ENCODE measurements around the gene TUBA3E.
"Not testable (repeated sequence)": the region's sequence is repeated elsewhere in the genome, so short reads cannot be mapped to it uniquely, and the experiment has no call there.

TUBA3E gene

GRCh38 chr2:130198343-130198742 lies at the start of gene TUBA3E:
Gene TUBA3E (minus strand): TSS chr2:130198439. CDS start chr2:130198360, 79 bp downstream.
- in situ Hi-C loops (cut with MboI; ENCODE audit: low sequenced_read_pairs): no loop called here

- in situ Hi-C loops (cut with MboI; ENCODE audit: low sequenced_read_pairs): no loop called here
Measured at GRCh38 chr2:130246430-130246829, 48.2 kb upstream of the TUBA3E start.

DNA sequence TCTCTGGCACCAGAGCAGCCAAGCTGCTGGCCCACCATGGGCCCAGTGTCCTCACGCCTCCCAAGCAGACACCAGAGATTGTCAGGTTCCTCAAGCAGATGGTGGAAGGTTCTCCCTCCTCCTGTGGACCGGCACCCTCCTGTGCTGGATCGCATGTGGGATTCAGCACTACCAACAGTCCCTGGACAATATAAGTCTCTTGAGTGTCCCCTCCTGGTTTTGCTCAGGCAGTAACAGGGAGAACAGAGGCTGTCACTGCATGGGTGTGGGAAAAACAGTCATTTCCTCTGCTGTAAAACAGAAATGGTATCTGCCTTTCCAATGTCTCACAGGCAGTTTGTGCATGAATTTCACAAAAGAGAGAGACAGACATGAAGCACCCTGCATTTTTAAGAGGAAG lies 47.7 kb upstream of the TUBA3E start:
- in situ Hi-C loops (cut with MboI; ENCODE audit: low sequenced_read_pairs): no loop called here

DNA sequence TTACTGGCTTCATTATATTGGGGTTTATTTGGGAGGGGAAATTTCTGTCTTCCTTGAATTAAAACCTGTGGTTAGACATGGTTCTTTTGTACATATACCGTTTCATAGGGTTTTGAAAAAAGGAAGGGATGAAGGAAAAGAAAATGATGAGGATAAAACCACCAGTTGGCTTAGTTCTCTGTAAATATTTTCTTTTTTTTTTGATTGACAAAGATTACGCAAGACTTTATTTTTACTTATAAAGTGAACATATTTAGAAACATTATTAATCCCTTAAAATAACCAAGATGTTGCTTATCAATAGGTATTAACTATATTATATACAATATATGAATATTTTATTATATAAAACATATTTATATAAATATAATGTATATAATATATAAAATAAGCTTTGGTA lies 45.1 kb upstream of the TUBA3E start:
- in situ Hi-C loops (cut with MboI; ENCODE audit: low sequenced_read_pairs): no loop called here

GRCh38 chr2:130241041-130241707 lies 42.9 kb upstream of the TUBA3E start:
- in situ Hi-C loops (cut with MboI; ENCODE audit: low sequenced_read_pairs): no loop called here

DNA sequence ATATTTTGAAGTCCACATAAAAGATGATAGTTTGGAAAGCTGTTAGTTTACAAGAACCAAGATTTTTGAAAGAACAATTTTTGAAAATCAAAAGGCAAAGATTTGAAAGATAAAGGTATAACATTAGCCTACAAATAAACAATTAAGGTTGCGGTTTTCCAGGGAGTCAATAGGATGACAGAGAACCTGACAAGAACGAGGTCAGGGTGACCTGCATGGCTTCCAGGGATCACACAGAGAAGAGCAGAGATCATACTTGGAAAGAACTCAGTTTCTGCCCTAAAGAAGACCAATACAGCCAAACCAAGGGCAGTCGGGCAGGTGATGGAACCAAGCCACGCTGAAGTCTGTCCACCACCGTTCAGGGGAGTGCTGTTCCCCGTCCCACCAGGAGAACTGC lies 41.3 kb upstream of the TUBA3E start:
- in situ Hi-C loops (cut with MboI; ENCODE audit: low sequenced_read_pairs): not testable (repeated sequence)

DNA sequence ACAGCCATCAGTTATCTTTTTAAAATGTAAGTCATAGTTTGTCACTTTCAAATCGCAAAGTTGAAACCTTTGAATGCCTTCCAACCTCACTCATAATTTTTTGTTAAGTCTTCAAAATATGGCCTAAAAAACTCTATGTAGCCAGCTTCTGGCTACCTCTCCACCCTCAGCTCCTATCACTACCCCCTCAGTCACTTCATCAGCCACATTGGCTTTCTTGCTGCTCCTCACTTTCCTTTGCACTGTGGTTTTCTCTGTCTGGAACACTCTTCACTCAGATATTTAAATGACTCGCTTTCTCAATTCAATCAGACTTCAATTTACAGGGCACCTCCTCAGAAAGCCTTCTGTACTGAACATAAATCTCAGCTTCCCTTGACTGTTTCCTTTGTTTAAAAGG lies 34.8 kb upstream of the TUBA3E start:
- in situ Hi-C loops (cut with MboI; ENCODE audit: low sequenced_read_pairs): not testable (repeated sequence)

- in situ Hi-C loops (cut with MboI; ENCODE audit: low sequenced_read_pairs): no loop called here
Measured at GRCh38 chr2:130231656-130232055, 33.4 kb upstream of the TUBA3E start.

- in situ Hi-C loops (cut with MboI; ENCODE audit: low sequenced_read_pairs): not testable (repeated sequence)
Measured at GRCh38 chr2:130230907-130231306, 32.7 kb upstream of the TUBA3E start.

- in situ Hi-C loops (cut with MboI; ENCODE audit: low sequenced_read_pairs): not testable (repeated sequence)
Measured at GRCh38 chr2:130230376-130230775, 32.1 kb upstream of the TUBA3E start.

- in situ Hi-C loops (cut with MboI; ENCODE audit: low sequenced_read_pairs): not testable (repeated sequence)
Measured at GRCh38 chr2:130229161-130229510, 30.9 kb upstream of the TUBA3E start.

- in situ Hi-C loops (cut with MboI; ENCODE audit: low sequenced_read_pairs): not testable (repeated sequence)
Measured at GRCh38 chr2:130228467-130229160, 30.4 kb upstream of the TUBA3E start.

DNA sequence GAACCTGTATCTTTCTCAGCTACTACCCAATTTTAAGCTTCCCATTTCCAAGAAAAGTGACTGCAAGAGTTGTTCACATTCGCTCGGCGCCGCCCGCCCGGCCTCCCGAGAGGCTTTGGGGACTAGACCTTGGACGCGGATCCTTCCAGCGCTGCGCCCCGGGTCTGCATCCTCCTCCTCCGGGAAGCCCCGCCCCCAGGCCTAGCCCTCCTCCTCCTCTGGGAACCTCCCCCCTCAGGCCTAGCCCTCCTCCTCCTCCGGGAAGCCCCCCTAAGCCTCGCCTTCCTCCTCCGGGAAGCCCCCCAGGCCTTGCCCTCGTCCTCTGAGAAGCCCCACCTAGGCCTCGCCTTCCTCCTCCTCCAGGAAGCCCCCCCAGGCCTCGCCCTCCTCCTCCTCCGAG lies 29.8 kb upstream of the TUBA3E start:
- in situ Hi-C loops (cut with MboI; ENCODE audit: low sequenced_read_pairs): not testable (repeated sequence)

- in situ Hi-C loops (cut with MboI; ENCODE audit: low sequenced_read_pairs): not testable (repeated sequence)
Measured at GRCh38 chr2:130222523-130222922, 24.3 kb upstream of the TUBA3E start.

GRCh38 chr2:130220505-130220904 lies 22.3 kb upstream of the TUBA3E start:
- in situ Hi-C loops (cut with MboI; ENCODE audit: low sequenced_read_pairs): not testable (repeated sequence)

DNA sequence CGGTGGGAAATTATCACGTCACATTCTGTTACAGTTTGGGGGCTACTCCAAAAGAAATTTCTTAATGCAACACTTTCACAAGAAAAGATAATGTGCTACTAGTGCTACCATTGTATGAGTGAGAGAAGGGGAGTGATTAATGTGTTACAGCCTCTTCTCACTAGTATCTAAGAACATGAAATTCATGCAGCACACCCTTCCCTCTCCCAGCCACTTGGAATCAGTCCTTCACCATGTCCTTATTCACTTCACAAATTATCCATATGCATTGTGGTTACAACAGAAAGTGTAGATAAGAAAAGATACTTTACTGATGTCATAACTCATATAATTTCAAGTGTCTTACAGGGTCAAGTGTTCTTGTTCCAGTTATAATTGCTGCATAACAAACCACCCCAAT lies 20.9 kb upstream of the TUBA3E start:
- in situ Hi-C loops (cut with MboI; ENCODE audit: low sequenced_read_pairs): not testable (repeated sequence)

- in situ Hi-C loops (cut with MboI; ENCODE audit: low sequenced_read_pairs): not testable (repeated sequence)
Measured at GRCh38 chr2:130207051-130207450, 8.8 kb upstream of the TUBA3E start.

- in situ Hi-C loops (cut with MboI; ENCODE audit: low sequenced_read_pairs): not testable (repeated sequence)
Measured at GRCh38 chr2:130203150-130203549, 4.9 kb upstream of the TUBA3E start.

DNA sequence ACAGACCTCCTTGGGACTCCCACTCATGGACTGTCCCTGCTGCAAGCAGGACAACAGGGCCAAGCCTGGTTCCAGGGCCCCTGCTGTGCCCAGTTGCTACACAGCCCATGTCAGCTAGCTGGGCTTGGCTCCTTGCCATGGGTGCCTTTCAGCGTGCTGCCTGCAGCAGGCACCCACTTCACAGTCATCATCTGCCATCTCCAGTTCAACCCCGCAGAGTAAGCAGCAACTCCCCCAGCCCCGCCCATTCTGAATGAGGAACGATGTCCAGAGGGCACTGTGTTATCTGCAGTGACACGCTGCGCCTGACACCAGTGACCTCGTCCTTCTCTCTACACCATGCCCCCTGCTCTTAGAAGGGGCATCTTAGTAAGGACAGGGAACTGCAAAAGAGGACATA lies 4.3 kb upstream of the TUBA3E start:
- in situ Hi-C loops (cut with MboI; ENCODE audit: low sequenced_read_pairs): not testable (repeated sequence)

DNA sequence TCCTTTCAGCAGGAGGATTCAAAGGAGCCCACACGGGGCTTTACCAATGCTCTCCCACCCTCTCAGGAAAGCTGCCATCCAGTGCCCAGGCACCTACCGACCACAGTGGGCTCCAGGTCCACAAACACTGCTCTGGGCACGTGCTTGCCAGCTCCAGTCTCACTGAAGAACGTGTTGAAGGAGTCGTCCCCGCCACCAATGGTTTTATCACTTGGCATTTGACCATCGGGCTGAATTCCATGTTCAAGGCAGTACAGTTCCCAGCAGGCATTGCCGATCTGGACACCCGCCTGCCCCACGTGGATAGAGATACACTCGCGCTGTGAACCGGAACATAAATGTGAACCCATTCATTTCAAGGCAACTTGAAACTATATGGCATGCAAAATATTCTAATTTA lies 2.2 kb downstream of the TUBA3E start:
- in situ Hi-C loops (cut with MboI; ENCODE audit: low sequenced_read_pairs): not testable (repeated sequence)

- in situ Hi-C loops (cut with MboI; ENCODE audit: low sequenced_read_pairs): not testable (repeated sequence)
Measured at GRCh38 chr2:130195089-130195635, 3.1 kb downstream of the TUBA3E start.

DNA sequence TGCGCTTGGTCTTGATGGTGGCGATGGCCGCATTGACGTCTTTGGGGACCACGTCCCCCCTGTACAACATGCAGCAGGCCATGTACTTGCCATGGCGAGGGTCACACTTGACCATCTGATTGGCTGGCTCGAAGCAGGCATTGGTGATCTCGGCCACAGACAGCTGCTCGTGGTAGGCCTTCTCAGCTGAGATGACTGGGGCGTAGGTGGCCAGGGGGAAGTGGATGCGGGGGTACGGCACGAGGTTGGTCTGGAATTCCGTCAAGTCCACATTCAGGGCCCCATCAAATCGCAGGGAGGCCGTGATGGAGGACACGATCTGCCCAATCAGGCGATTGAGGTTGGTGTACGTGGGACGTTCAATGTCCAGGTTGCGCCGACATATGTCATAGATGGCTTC lies 4.4 kb downstream of the TUBA3E start:
- in situ Hi-C loops (cut with MboI; ENCODE audit: low sequenced_read_pairs): not testable (repeated sequence)
